Lower lobe of right lung (tissue), 2 donors: ENCODE measurements around the gene SELENOV. TPM values are rescaled to one million over a fixed set of nuclear protein-coding genes. Genes with fewer than 3 reads are reported as not detected.
A peak's percentile ranks its signal among the peaks of the same experiment; 100 is the strongest.

Source experiments
- ATAC-seq, 2 donors: fragments of 200-7000 bp; cut with Tn5 transposase; one replicate each; pipeline ENCODE4 v1.9.1; 2020 to 2022; ENCODE audit warnings: mild to moderate bottlenecking in 2 of 2, moderate library complexity in 2 of 2
- DNase-seq: peaks from one replicate; pipeline ENCODE4 v3.0.0-alpha.2; 2020
- H3K27ac ChIP-seq: fragments of 200-600 bp; one replicate; pipeline ENCODE4 v1.8.0; 2022
- H3K27me3 ChIP-seq: fragments of 200-600 bp; one replicate; pipeline ENCODE4 v1.8.0; 2022; ENCODE audit warnings: low read depth
- H3K36me3 ChIP-seq: fragments of 200-600 bp; one replicate; pipeline ENCODE4 v1.8.0; 2022; ENCODE audit warnings: mild to moderate bottlenecking
- H3K4me1 ChIP-seq: fragments of 200-600 bp; one replicate; pipeline ENCODE4 v1.8.0; 2022
- H3K4me3 ChIP-seq: fragments of 200-600 bp; one replicate; pipeline ENCODE4 v1.8.0; 2022; ENCODE audit warnings: mild to moderate bottlenecking
- H3K9me3 ChIP-seq: fragments of 200-600 bp; one replicate; pipeline ENCODE4 v1.8.0; 2022
- CTCF ChIP-seq: fragments of 200-600 bp; IDR thresholded peaks from one replicate; pipeline ENCODE4 v1.8.0; 2022; ENCODE audit warnings: antibody characterized with exemption, mild to moderate bottlenecking
- intact Hi-C: fragments of 100-400 bp; cut with DNase I; formaldehyde crosslinking; loops from one replicate; pipeline ENCODE4 v1.11.0; 2022
- total RNA-seq: library from RNA; stranded (reverse); fragmentation: NEBNext Ultra II Directional; extraction: Animal tissue kit (Norgen Biotek cat#: 25700); gene quantifications from one replicate; pipeline ENCODE4 v1.2.1, GENCODE V29; 2021
- donor health status: DM: no; HTN: yes; CAD: no; lungs with severe emphysema.

The SELENOV gene
- total RNA-seq, 1 donor from 2014 or later: not detected

- ATAC-seq (no peak), DNase-seq (no peak)
- Histone ChIP-seq H3K4me3 (no peak overlapping the region), H3K27me3 (no peaks in the 10 kb centered on the region), H3K4me1 (peaks cover 22% of the 10 kb centered on the region), H3K9me3 (no peaks in the 10 kb centered on the region), H3K27ac (no peak overlapping the region), H3K36me3 (no peaks in the 10 kb centered on the region)
- intact Hi-C loops: loop anchor here (10.0 kb wide), 1 partner anchor 120 kb away; no protein-coding TSS in a partner anchor
- TF ChIP-seq CTCF: no peak
Observed at GRCh38 chr19:39554701-39555311, 39.9 kb downstream of the SELENOV start.

GRCh38 chr19:39555883-39556282 lies 40.9 kb downstream of the SELENOV start:
- Histone ChIP-seq H3K9me3 (no peaks in the 10 kb centered on the region), H3K4me3 (no peak overlapping the region), H3K27me3 (no peaks in the 10 kb centered on the region), H3K4me1 (peaks cover 22% of the 10 kb centered on the region), H3K27ac (no peak overlapping the region), H3K36me3 (no peaks in the 10 kb centered on the region)
- DNase-seq: no peak
- ATAC-seq: no peak
- intact Hi-C loops: loop anchor here (10.0 kb wide), 1 partner anchor 119 kb away; no protein-coding TSS in a partner anchor
- no peak for TF ChIP-seq CTCF

GRCh38 chr19:39557811-39558623 lies 43.1 kb downstream of the SELENOV start:
- DNase-seq: no peak
- intact Hi-C loops: loop anchor here (10.0 kb wide), 1 partner anchor 117 kb away; no protein-coding TSS in a partner anchor

GRCh38 chr19:39558624-39559117 lies 43.7 kb downstream of the SELENOV start:
- H3K36me3 ChIP-seq: no peaks in the 10 kb centered on the region
- intact Hi-C loops: loop anchor here (10.0 kb wide), 1 partner anchor 116 kb away; no protein-coding TSS in a partner anchor
- no peak for TF ChIP-seq CTCF
- no peaks in the 10 kb centered on the region for H3K9me3 ChIP-seq
- ATAC-seq (no peak), DNase-seq (no peak)
- no peaks in the 10 kb centered on the region for H3K27me3 ChIP-seq
- H3K4me1 ChIP-seq: peaks cover 15% of the 10 kb centered on the region
- H3K27ac ChIP-seq: peak overlapping the region; percentile 22
- H3K4me3 ChIP-seq: no peak overlapping the region

More at GRCh38 chr19:39557811-39558623, 43.1 kb downstream of the SELENOV start:
- peak; percentile 66 to 81 for ATAC-seq
- Histone ChIP-seq H3K4me1 (peaks cover 15% of the 10 kb centered on the region), H3K27me3 (no peaks in the 10 kb centered on the region), H3K4me3 (no peak overlapping the region), H3K36me3 (no peaks in the 10 kb centered on the region), H3K9me3 (no peaks in the 10 kb centered on the region), H3K27ac (peak overlapping the region; percentile 22)
- TF ChIP-seq CTCF: no peak

- H3K4me3 ChIP-seq: no peak overlapping the region
- no peaks in the 10 kb centered on the region for H3K36me3 ChIP-seq
- peaks cover 13% of the 10 kb centered on the region for H3K27me3 ChIP-seq
- ATAC-seq (no peak), DNase-seq (no peak)
- H3K4me1 ChIP-seq: peaks cover 4% of the 10 kb centered on the region
- no peak for TF ChIP-seq CTCF
- intact Hi-C loops: no loop called here
- H3K27ac ChIP-seq: no peak overlapping the region
- H3K9me3 ChIP-seq: no peaks in the 10 kb centered on the region
Observed at GRCh38 chr19:39563408-39563807, 48.5 kb downstream of the SELENOV start.
